ENCODE measurements around the gene TOP2A.

Gene TOP2A, protein sequence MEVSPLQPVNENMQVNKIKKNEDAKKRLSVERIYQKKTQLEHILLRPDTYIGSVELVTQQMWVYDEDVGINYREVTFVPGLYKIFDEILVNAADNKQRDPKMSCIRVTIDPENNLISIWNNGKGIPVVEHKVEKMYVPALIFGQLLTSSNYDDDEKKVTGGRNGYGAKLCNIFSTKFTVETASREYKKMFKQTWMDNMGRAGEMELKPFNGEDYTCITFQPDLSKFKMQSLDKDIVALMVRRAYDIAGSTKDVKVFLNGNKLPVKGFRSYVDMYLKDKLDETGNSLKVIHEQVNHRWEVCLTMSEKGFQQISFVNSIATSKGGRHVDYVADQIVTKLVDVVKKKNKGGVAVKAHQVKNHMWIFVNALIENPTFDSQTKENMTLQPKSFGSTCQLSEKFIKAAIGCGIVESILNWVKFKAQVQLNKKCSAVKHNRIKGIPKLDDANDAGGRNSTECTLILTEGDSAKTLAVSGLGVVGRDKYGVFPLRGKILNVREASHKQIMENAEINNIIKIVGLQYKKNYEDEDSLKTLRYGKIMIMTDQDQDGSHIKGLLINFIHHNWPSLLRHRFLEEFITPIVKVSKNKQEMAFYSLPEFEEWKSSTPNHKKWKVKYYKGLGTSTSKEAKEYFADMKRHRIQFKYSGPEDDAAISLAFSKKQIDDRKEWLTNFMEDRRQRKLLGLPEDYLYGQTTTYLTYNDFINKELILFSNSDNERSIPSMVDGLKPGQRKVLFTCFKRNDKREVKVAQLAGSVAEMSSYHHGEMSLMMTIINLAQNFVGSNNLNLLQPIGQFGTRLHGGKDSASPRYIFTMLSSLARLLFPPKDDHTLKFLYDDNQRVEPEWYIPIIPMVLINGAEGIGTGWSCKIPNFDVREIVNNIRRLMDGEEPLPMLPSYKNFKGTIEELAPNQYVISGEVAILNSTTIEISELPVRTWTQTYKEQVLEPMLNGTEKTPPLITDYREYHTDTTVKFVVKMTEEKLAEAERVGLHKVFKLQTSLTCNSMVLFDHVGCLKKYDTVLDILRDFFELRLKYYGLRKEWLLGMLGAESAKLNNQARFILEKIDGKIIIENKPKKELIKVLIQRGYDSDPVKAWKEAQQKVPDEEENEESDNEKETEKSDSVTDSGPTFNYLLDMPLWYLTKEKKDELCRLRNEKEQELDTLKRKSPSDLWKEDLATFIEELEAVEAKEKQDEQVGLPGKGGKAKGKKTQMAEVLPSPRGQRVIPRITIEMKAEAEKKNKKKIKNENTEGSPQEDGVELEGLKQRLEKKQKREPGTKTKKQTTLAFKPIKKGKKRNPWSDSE (N-terminal part only)

GRCh38 chr17:40417609-40418427, at the start of gene TOP2A:
TSS of gene TOP2A (minus strand) at chr17:40417896. CDS start at chr17:40417791, 105 bp downstream.
- peak; percentile 100 for DNase-seq

DNA sequence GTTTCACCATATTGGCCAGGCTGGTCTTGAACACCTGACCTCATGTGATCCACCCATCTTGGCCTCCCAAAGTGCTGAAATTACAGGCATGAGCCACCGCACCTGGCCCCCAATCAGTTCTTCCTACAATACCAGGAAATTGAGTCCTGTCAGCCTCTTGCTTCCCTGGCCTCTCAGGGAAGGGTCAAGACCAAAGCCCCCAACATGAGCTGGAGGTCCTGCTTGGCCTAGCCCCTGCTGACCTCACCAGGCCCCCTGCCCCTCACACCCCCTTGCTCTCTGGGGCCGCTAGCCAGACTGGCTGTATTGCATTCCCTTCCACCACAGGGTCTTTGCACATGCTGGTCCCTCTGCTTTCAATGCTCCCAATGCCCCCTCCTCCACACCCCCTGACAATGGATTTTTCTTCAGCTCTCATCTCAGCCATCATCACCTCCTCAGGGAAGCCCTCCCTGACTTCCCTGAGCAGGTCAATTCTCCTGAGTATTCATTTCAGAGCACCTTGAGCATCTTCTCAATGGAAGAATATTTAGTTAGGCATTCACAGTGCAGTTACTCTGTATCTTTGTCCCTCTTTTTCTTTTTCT, 49.7 kb upstream of the TOP2A start:
- DNase-seq = no peak

- DNase-seq = no peak
Observed at GRCh38 chr17:40466298-40466971, 48.7 kb upstream of the TOP2A start.

GRCh38 chr17:40464392-40464855, 46.7 kb upstream of the TOP2A start:
- no peak for DNase-seq

DNA sequence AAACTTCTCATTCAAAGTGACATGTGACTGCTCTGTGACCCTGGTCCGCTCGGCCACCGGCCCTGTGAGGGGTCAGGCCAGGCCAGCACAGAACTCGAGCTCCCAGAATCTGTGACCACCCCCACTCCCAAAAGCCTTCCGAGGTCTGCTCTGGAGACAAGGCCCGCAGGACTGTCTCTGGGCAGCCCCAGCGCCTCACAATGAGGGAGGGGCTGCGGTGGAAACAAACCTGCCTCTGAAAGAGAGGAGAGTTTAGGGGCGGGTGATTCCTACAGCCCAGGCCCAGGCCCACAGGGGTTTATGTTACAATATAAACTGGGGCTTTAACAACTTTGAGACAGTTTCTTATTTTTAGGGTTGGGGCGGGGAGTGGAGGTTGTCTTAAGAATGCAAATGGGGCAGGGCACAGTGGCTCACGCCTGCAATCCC, 45.4 kb upstream of the TOP2A start:
- DNase-seq = no peak

- DNase-seq = no peak
Observed at GRCh38 chr17:40462343-40463121, 44.8 kb upstream of the TOP2A start.

DNA sequence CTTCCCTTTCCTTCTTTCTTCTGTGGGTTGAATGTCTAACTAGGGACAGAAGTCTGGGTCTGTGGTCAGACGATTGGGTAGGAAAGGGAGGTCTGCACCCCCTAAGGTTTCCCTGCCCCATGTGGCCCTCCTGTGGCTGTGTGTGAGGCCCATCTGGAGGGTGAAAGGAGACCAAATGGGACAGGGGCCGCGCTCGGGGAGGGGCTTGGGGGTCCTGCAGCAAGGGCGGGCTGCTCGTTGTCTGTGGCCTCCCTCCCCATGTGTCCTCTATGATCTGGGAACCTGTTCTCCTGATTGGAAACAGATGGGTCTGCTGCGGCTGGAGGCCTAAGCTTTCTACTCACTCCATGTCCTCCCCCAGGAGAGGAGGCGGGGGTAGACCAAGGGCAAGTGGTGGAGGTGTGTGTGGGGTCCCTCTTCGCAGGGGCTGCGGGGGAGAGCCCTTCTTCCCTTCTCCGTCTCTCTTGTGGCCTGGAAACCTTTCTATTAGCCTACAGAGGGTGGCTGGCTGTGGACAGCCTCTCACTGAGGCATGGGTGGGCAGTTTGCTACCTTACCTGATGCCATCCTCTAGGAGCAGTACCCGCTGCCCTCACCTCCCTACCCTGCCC, 44.1 kb upstream of the TOP2A start:
- no peak for DNase-seq

DNA sequence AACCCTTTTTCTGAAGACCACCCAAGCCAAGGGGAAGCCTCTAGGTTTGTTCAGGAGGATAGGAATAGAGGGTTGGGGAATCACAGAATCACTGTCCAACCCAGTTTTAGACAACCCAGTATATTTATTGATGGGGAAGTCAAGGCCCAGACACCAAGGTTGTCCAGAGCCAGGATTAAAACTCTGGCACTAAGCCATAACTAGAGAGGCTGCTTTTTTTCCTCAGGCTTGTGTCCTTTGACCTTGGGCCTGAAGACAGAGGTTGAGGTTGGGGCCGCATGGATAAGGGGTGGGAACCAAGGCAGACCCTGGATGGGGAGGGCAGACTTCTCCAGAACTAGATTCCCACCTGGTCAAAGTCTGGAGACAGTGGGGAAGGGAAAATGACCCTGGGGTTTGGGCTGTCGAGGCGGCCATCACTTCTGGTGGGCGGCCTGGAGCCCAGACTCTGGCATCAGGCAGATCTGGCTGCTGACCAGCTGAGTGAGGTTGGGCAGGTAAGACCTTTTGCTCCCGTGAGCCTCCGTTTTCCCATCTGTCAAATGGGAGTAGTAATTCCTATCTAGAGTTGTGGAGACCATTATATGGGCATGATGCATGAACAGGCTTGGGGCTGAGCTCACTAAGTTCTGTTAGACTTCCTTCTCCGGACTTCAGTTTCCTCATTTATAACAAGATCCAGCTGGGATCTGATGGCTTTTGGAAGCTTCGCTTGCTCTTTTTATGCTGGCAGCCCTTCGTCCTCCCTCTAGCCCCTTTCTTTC, 43.5 kb upstream of the TOP2A start:
- DNase-seq = no peak

DNA sequence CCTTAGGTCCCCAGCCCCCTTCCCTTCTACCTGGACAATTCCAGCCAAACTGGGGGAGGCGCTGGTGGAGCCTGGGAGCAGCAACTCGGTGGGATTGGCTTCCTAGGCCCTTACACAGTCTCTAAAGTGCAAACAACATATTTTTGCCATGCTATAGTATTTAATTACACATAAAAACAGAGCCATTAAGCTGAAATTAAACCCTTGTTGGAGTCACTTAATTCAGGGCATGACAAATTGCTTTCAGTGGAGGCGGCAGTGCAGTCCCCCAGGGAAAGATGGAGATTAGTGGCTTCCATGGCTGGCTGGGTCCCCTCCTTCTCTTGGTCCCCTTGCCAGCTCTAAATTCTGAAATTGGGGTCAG, 42.9 kb upstream of the TOP2A start:
- DNase-seq = peak in 1 of 2 experiments; percentile 37

GRCh38 chr17:40459636-40460603, 42.2 kb upstream of the TOP2A start:
- DNase-seq = no peak

- DNase-seq = no peak
Observed at GRCh38 chr17:40458851-40459482, 41.3 kb upstream of the TOP2A start.

- DNase-seq = no peak
Observed at GRCh38 chr17:40457964-40458791, 40.5 kb upstream of the TOP2A start.

- DNase-seq = no peak
Observed at GRCh38 chr17:40457369-40457768, 39.7 kb upstream of the TOP2A start.

DNA sequence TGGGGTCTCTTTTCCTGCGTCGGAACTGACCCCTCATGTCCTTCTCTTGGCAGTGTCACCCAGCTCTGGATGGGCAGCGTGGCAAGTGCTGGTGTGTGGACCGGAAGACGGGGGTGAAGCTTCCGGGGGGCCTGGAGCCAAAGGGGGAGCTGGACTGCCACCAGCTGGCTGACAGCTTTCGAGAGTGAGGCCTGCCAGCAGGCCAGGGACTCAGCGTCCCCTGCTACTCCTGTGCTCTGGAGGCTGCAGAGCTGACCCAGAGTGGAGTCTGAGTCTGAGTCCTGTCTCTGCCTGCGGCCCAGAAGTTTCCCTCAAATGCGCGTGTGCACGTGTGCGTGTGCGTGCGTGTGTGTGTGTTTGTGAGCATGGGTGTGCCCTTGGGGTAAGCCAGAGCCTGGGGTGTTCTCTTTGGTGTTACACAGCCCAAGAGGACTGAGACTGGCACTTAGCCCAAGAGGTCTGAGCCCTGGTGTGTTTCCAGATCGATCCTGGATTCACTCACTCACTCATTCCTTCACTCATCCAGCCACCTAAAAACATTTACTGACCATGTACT, 38.8 kb upstream of the TOP2A start:
- no peak for DNase-seq

GRCh38 chr17:40454613-40454995, 36.9 kb upstream of the TOP2A start:
- DNase-seq = no peak
